Lung (tissue), 12 donors: ENCODE measurements around the gene EPN1. TPM values are rescaled to one million over a fixed set of nuclear protein-coding genes. Genes with fewer than 3 reads are reported as not detected.
A peak's percentile ranks its signal among the peaks of the same experiment; 100 is the strongest.

Experiments
- ATAC-seq: fragments of 200-7000 bp; cut with Tn5 transposase; one replicate; pipeline ENCODE4 v1.9.1; 2020; ENCODE audit warnings: moderate number of reproducible peaks; ENCODE audit not compliant: insufficient read depth, low FRiP score
- DNase-seq, 3 donors: peaks; one replicate each; pipeline ENCODE4 v3.0.0-alpha.2; 2013 to 2017
- H3K27ac ChIP-seq, 2 donors: one replicate each; pipeline ENCODE4 v1.5.1; 2013; ENCODE audit warnings: mild to moderate bottlenecking in 2 of 2, moderate library complexity in 2 of 2, control low read depth in 1 of 2, inconsistent platforms in 1 of 2, low read depth in 1 of 2, low read length in 1 of 2
- H3K27me3 ChIP-seq, 3 donors: one replicate each; pipeline ENCODE4 v1.5.1; 2013; ENCODE audit warnings: low read length in 2 of 3; ENCODE audit not compliant: control insufficient read depth in 3 of 3, insufficient read depth in 3 of 3
- H3K36me3 ChIP-seq, 4 donors: one replicate each; pipeline ENCODE4 v1.5.1; 2013; ENCODE audit warnings: low read length in 4 of 4, mild to moderate bottlenecking in 1 of 4, moderate library complexity in 1 of 4; ENCODE audit not compliant: control insufficient read depth in 4 of 4, insufficient read depth in 4 of 4
- H3K4me1 ChIP-seq, 5 donors: one replicate each; pipeline ENCODE4 v1.5.1; 2013; ENCODE audit warnings: low read length in 5 of 5, mild to moderate bottlenecking in 2 of 5, moderate library complexity in 1 of 5; ENCODE audit not compliant: control insufficient read depth in 5 of 5, insufficient read depth in 5 of 5
- H3K4me3 ChIP-seq: one replicate; pipeline ENCODE4 v1.5.1; 2013; ENCODE audit warnings: mild to moderate bottlenecking, control low read depth, moderate library complexity
- H3K9ac ChIP-seq, 2 donors: one replicate each; pipeline ENCODE4 v1.5.1; 2013; ENCODE audit warnings: low read length in 2 of 2, control low read depth in 1 of 2; ENCODE audit not compliant: insufficient read depth in 1 of 2
- H3K9me3 ChIP-seq, 4 donors: one replicate each; pipeline ENCODE4 v1.5.1; 2013; ENCODE audit warnings: low read length in 3 of 4, mild to moderate bottlenecking in 1 of 4, moderate library complexity in 1 of 4; ENCODE audit not compliant: control insufficient read depth in 4 of 4, insufficient read depth in 3 of 4
- WGBS, 2 donors: extraction: QIAGEN DNeasy Blood & Tissue Kit; methylation state at CpG; one replicate each; pipeline ENCODE4 v1.1.7; 2013; 5-methylcytosine and 5-hydroxymethylcytosine counted together
- polyA plus RNA-seq, 2 donors: library from polyadenylated mRNA; stranded (reverse); fragments of 200-250 nt; gene quantifications; one replicate each; pipeline ENCODE4 v1.2.1, GENCODE V29; 2013
- total RNA-seq, 2 donors: library from RNA; depleted of rRNA in 1 of 2; stranded (reverse); fragments of >200 nt in 1 of 2; gene quantifications; one replicate each; pipeline ENCODE4 v1.2.1, GENCODE V29; 2014 to 2021
- TF ChIP-seq, protein P1 (sequence below): IDR thresholded peaks from 2 replicates; pipeline ENCODE4 v1.5.1; 2012; ENCODE audit warnings: mild to moderate bottlenecking; ENCODE audit errors: control extremely low read depth, extremely low read depth
- donor health status: control.
- donor health status: control.
- donor health status: Bipolar disorder and iron deficiency.
- donor health status: healthy.
- donor health status: DM: yes; HTN: yes; CAD: no.

EPN1 gene
- total and polyA plus RNA-seq, 4 donors = 84.8 to 140 (median 99.5) TPM

DNA sequence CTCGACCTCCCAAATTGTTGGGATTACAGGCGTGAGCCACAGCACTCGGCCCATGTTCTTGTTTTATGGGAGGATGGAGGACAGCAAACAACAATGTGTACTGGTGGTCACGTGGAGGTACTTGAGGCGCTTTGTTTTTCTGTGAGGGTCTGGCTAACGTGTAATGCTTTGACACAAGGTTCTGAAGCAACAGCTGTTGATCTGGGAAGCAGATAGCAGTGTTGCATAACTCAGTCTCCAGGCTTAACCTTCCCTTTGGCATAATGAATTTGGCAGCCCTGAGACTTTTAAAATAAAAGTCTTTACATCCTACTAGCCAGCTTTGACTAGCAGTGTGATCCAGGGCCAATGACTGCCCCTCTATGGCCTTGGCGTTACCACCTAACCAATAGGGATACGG, 41.2 kb upstream of the EPN1 start:
- no peaks in the 10 kb centered on the region for H3K27me3 ChIP-seq
- TF ChIP-seq, protein P1, sequence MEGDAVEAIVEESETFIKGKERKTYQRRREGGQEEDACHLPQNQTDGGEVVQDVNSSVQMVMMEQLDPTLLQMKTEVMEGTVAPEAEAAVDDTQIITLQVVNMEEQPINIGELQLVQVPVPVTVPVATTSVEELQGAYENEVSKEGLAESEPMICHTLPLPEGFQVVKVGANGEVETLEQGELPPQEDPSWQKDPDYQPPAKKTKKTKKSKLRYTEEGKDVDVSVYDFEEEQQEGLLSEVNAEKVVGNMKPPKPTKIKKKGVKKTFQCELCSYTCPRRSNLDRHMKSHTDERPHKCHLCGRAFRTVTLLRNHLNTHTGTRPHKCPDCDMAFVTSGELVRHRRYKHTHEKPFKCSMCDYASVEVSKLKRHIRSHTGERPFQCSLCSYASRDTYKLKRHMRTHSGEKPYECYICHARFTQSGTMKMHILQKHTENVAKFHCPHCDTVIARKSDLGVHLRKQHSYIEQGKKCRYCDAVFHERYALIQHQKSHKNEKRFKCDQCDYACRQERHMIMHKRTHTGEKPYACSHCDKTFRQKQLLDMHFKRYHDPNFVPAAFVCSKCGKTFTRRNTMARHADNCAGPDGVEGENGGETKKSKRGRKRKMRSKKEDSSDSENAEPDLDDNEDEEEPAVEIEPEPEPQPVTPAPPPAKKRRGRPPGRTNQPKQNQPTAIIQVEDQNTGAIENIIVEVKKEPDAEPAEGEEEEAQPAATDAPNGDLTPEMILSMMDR = no peak
- no peak overlapping the region for H3K4me3 ChIP-seq
- 53 to 72% methylated on average over 8 of the region's 8 CpGs for whole genome bisulfite sequencing, 2 donors
- no peak overlapping the region for H3K27ac ChIP-seq
- ATAC-seq (no peak), DNase-seq (no peak)
- H3K36me3 ChIP-seq = peaks cover 0 to 3% (median under 1%) of the 10 kb centered on the region in 4 donors
- peaks cover 5 to 14% (median 11%) of the 10 kb centered on the region in 5 donors for H3K4me1 ChIP-seq
- H3K9ac ChIP-seq = no peak overlapping the region
- no peaks in the 10 kb centered on the region for H3K9me3 ChIP-seq

DNA sequence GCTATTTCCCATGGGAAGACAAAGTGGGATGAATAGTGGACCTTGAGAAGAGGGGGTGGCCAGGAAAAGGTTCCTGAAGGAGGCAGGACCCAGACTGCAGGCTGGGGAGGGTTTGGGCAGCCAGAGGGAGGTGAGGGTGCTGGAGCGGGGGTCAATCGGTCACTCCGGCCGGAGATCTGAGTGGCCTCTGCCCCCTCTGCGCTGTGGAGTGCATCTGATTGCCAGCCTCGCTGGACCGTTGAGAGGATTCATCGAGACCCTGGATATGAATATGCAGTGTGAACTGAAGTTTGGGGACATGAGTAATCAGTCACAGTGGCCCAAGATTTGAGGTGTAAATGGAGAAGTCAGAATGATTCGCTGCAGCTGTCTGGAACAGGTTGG, 39.7 kb upstream of the EPN1 start:
- H3K4me1 ChIP-seq = peaks cover 5 to 20% (median 13%) of the 10 kb centered on the region in 5 donors
- 6 to 13% methylated on average over 5 to 9 of the region's 9 CpGs for WGBS, 2 donors
- peaks cover 0 to 3% (median under 1%) of the 10 kb centered on the region in 4 donors for H3K36me3 ChIP-seq
- DNase-seq = no peak
- no peak for ATAC-seq
- no peaks in the 10 kb centered on the region for H3K27me3 ChIP-seq
- no peaks in the 10 kb centered on the region for H3K9me3 ChIP-seq
- H3K9ac ChIP-seq = peak overlapping the region; percentile 94 to 99
- TF ChIP-seq, protein P1 = no peak
- H3K27ac ChIP-seq = peak overlapping the region; percentile 84 to 99
- H3K4me3 ChIP-seq = peak overlapping the region; percentile 88

DNA sequence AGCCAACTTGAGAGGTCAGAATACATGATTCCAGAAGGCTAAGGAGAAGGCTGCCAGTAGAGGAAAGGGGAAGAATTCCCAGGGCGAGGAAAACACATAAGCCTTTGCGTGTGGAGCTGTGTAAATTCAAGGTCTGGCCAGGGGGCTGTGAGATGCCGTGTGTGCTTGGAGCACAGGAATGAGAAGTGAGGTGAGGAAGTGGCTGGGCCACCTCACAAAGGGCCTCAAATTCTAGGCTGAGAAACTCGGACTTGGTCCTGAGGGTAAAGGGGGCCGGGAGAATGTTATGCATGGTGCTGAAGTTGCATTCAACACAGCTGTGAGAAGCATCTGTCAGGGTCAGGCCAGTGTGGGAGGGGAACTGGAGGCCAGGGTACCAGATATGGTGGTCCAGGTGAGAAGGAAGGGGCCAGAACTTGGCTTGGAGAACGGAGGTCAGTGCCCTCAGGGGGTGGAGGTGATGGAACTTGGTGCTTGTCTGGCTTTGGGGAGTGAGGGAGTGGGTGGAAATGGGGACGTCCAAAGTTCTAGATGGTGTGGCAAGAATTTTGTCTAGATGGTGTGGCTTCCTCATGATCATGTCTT, 39.1 kb upstream of the EPN1 start:
- H3K9me3 ChIP-seq = no peaks in the 10 kb centered on the region
- H3K27ac ChIP-seq = peak overlapping the region; percentile 84 to 99
- peak overlapping the region; percentile 94 to 99 for H3K9ac ChIP-seq
- ATAC-seq (no peak), DNase-seq (no peak)
- TF ChIP-seq, protein P1 = no peak
- H3K27me3 ChIP-seq = no peaks in the 10 kb centered on the region
- H3K4me1 ChIP-seq = peaks cover 5 to 22% (median 13%) of the 10 kb centered on the region in 5 donors
- peak overlapping the region; percentile 88 for H3K4me3 ChIP-seq
- 58 to 64% methylated on average over 7 of the region's 7 CpGs for WGBS, 2 donors
- peaks cover 0 to 3% (median under 1%) of the 10 kb centered on the region in 4 donors for H3K36me3 ChIP-seq

DNA sequence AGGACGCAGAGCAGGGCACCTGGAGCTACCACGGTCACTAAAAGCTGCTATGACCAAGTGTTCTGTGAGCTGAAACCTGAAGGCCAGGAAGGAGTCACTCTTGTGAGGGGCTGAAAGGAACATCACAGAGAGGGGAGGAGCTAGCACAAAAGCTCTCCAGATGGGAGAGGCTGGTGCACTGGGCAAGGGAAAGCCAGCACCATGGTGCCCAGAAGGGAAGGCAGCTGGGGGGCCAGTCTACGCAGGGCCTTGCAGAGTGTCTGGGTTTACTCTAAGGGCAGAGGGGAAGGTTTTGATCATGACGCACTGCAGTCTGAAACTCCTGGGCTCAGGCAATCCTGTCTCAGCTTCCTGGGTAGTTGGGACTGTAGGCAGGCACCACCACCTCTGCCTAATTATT, 38.3 kb upstream of the EPN1 start:
- H3K36me3 ChIP-seq = peaks cover 0 to 3% (median under 1%) of the 10 kb centered on the region in 4 donors
- no peak overlapping the region for H3K4me3 ChIP-seq
- peaks cover 5 to 22% (median 14%) of the 10 kb centered on the region in 5 donors for H3K4me1 ChIP-seq
- H3K9ac ChIP-seq = no peak overlapping the region
- TF ChIP-seq, protein P1 = no peak
- DNase-seq (no peak), ATAC-seq (no peak)
- no peaks in the 10 kb centered on the region for H3K9me3 ChIP-seq
- WGBS, 2 donors = 88 to 96% methylated on average over 4 of the region's 4 CpGs
- H3K27ac ChIP-seq = no peak overlapping the region
- H3K27me3 ChIP-seq = no peaks in the 10 kb centered on the region
